GM03348 (cell line): ENCODE data around the gene SMPD4.
A peak's percentile ranks its signal among the peaks of the same experiment; 100 is the strongest.
"Not testable (repeated sequence)": the region's sequence is repeated elsewhere in the genome, so short reads cannot be mapped to it uniquely, and the experiment has no call there.

Experiments
- DNase-seq: peaks from one replicate; pipeline ENCODE4 v3.0.0; 2012; ENCODE audit warnings: low spot score

Gene SMPD4, protein sequence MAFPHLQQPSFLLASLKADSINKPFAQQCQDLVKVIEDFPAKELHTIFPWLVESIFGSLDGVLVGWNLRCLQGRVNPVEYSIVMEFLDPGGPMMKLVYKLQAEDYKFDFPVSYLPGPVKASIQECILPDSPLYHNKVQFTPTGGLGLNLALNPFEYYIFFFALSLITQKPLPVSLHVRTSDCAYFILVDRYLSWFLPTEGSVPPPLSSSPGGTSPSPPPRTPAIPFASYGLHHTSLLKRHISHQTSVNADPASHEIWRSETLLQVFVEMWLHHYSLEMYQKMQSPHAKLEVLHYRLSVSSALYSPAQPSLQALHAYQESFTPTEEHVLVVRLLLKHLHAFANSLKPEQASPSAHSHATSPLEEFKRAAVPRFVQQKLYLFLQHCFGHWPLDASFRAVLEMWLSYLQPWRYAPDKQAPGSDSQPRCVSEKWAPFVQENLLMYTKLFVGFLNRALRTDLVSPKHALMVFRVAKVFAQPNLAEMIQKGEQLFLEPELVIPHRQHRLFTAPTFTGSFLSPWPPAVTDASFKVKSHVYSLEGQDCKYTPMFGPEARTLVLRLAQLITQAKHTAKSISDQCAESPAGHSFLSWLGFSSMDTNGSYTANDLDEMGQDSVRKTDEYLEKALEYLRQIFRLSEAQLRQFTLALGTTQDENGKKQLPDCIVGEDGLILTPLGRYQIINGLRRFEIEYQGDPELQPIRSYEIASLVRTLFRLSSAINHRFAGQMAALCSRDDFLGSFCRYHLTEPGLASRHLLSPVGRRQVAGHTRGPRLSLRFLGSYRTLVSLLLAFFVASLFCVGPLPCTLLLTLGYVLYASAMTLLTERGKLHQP

DNA sequence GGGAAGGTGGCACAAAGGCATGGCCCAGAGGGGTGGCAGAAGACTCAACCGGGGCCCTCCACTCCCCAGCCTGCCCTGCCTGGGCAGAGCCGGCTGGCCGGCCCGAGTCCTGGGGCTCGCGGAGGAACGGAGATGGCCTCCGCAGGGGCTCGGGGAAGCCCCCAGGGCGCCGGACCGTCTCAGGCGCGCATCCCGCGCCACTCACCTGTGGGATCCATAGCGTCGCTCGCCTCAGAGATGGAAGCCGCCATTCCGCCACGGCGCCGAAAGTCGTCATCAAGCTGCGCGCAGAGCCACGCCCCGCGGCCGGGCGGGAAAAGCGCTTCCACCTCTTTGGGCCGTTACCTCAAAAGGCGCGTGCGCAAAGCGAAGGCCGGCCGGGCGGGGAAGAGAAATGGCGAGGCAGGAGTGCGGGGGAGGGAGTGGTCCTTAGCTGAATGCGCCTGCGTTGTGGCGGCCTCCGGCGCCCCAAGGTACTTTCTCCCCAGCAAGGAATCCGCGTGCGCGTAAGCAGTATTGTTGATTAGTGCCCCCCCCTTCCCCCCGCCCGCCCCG lies at the start of gene SMPD4:
SMPD4 (minus strand) TSS at position 278 of the 555 bp plus-strand sequence. CDS start 5,010 bp downstream, outside the sequence.
- DNase-seq, result peak; percentile 96

GRCh38 chr2:130230907-130231306 lies 49.5 kb upstream of the SMPD4 start:
- not testable (repeated sequence) for DNase-seq

- not testable (repeated sequence) for DNase-seq
Measured at GRCh38 chr2:130230376-130230775, 49.0 kb upstream of the SMPD4 start.

- DNase-seq, result not testable (repeated sequence)
Measured at GRCh38 chr2:130229161-130229510, 47.7 kb upstream of the SMPD4 start.

DNA sequence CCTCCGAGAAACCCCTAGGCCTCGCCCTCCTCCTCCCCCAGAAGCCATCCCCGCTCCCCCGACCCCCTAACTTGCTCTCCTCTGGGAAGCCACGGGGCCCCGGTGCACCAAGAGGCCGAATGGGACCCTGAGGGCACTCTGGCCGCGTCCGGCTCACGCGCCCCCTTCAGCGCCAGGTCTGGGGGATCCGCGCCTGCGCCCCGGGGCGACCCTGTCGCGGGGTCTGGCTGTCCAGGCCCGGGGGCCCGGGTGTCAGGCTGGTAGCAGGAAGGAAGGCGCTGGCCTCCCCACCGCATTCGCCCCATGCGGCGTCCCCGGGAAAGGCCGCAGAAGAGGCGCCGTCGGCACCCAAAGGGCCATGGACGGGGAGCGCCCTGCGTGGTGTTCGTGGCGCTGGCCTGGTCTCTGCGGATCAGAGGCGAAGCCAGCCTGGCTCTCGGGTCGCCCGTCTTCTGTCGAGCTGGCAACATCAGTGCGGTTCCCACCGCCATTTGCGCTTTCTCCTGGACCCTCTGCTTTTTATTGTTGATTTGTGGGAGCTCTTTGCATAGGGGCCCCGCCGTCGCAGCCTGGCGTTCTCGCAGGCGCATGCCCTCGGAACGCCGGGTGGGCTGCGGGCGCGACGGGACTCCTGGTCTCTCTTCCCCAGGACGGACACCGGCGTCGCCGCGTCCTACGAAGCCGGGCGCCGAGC lies 47.2 kb upstream of the SMPD4 start:
- not testable (repeated sequence) for DNase-seq

DNA sequence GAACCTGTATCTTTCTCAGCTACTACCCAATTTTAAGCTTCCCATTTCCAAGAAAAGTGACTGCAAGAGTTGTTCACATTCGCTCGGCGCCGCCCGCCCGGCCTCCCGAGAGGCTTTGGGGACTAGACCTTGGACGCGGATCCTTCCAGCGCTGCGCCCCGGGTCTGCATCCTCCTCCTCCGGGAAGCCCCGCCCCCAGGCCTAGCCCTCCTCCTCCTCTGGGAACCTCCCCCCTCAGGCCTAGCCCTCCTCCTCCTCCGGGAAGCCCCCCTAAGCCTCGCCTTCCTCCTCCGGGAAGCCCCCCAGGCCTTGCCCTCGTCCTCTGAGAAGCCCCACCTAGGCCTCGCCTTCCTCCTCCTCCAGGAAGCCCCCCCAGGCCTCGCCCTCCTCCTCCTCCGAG lies 46.6 kb upstream of the SMPD4 start:
- not testable (repeated sequence) for DNase-seq

- DNase-seq, result not testable (repeated sequence)
Measured at GRCh38 chr2:130222523-130222922, 41.1 kb upstream of the SMPD4 start.

- not testable (repeated sequence) for DNase-seq
Measured at GRCh38 chr2:130220505-130220904, 39.1 kb upstream of the SMPD4 start.

GRCh38 chr2:130219147-130219546 lies 37.7 kb upstream of the SMPD4 start:
- DNase-seq, result not testable (repeated sequence)

DNA sequence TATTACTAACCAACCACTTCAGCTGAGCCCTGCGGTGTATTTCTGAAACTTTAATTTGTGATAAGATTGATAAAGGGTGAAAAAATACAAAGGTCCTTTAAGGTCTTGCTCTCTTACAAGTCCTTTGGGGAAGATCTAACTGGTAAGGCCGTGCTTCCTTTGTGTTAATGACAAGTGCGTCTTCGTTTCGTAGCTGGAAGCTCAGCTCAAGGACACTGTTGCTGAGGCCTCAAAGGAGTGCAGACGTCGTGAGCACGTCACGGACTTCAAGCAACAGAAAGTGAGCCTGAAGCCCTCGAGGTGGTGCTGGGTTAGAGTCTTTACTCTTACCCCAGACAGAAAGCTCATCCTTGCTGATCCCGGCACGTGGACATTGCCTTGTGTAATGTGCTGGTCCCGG lies 25.6 kb upstream of the SMPD4 start:
- not testable (repeated sequence) for DNase-seq

DNA sequence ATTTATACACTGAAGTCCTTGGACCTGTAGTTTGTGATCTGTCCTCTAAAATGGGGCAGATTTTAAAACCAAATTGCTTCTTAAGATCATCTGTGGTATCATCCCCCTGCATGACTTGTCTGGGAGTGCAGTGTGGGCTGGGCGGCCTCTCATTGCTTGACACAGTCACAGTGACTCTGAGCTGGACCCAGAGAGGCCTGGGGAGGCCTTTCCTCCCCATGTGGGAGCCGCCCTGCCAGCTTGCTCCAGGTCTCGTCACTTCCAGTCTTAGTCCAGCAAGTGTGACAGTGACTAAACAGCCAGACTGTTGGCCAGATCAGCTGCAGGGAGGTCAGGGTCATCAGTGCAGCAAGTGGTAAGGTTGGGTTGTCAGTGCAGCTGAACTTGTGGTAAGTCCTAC lies 21.7 kb upstream of the SMPD4 start:
- not testable (repeated sequence) for DNase-seq

GRCh38 chr2:130202518-130202917 lies 21.1 kb upstream of the SMPD4 start:
- DNase-seq, result not testable (repeated sequence)

DNA sequence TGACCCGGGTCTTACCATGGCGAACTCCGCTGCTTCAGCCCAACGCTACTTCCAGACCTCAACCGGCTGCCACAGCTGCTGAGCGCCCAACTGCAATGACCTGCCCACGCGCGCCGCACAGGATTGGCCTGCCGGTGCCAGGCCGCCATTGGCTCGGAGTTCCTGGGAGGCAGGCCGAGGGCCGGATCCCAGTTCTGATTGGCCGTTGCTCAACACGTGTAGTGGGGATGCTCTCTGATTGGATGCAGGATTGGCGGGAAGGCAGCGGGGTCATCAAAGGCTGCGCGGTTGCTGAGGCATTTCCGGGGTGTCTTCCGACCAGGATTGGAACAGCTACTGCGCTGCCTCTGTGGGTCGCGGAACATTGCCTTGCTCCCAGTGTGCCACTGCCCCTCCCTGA lies 16.9 kb upstream of the SMPD4 start, which contains the start of gene TUBA3E:
TUBA3E (minus strand) TSS at position 97 of the 400 bp plus-strand sequence; CDS start at position 18, 79 bp downstream.
- no peak for DNase-seq

GRCh38 chr2:130196052-130196451 lies 14.7 kb upstream of the SMPD4 start:
- DNase-seq, result not testable (repeated sequence)

DNA sequence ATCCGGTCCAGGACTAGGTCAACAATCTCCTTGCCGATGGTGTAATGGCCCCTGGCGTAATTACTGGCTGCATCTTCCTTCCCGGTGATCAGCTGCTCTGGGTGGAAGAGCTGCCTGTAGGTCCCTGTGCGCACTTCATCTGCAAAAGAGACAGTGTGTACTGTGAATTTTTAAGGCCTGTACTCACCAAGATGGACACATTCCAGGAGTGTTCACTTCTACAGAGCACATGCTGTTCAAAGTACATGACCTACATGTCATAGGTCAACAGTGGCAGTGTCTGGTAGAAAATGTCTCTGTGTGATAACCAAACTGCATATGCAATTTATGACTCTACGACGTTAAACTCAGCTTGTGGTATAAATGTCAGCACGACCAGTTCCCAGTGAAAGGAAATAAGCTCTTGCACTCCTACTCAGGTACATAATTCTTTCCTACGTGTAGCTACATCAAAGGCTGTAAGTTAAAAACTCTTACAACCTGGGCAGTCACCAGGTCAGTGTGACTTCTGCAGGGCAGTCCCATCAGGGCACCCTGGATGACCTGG lies 13.8 kb upstream of the SMPD4 start:
- DNase-seq, result not testable (repeated sequence)

DNA sequence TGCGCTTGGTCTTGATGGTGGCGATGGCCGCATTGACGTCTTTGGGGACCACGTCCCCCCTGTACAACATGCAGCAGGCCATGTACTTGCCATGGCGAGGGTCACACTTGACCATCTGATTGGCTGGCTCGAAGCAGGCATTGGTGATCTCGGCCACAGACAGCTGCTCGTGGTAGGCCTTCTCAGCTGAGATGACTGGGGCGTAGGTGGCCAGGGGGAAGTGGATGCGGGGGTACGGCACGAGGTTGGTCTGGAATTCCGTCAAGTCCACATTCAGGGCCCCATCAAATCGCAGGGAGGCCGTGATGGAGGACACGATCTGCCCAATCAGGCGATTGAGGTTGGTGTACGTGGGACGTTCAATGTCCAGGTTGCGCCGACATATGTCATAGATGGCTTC lies 12.4 kb upstream of the SMPD4 start:
- DNase-seq, result not testable (repeated sequence)

- DNase-seq, result not testable (repeated sequence)
Measured at GRCh38 chr2:130192451-130192850, 11.0 kb upstream of the SMPD4 start.

GRCh38 chr2:130191319-130191718 lies 9.9 kb upstream of the SMPD4 start:
- not testable (repeated sequence) for DNase-seq

GRCh38 chr2:130190237-130190636 lies 8.8 kb upstream of the SMPD4 start:
- DNase-seq, result no peak

GRCh38 chr2:130188958-130189357 lies 7.6 kb upstream of the SMPD4 start:
- DNase-seq, result not testable (repeated sequence)
